Panc1 (cell line): Measurements from ENCODE around the gene LMO4. TPM values are rescaled to one million over a fixed set of nuclear protein-coding genes. Genes with fewer than 3 reads are reported as not detected.

Source experiments
- ATAC-seq: fragments of 200-7000 bp; cut with Tn5 transposase; 2 replicates; pipeline ENCODE4 v1.9.1; 2020; ENCODE audit warnings: mild to moderate bottlenecking, moderate library complexity
- BruUV-seq: library from RNA; stranded (reverse); fragments of 400-500 nt; replicated peaks from 2 replicates; lab custom pipeline; 2021; lab: Mats Ljungman, UMichigan
- CTCF ChIA-PET: fragments of 300-600 bp; sonication (Branson Sonifier 250); formaldehyde crosslinking; loops from one replicate; lab custom pipeline; 2022; ENCODE audit warnings: antibody characterized with exemption; lab: Charles Lee
- POLR2A ChIA-PET: fragments of 300-600 bp; sonication (Branson Sonifier 250); formaldehyde crosslinking; loops from one replicate; lab custom pipeline; 2022; ENCODE audit warnings: antibody characterized with exemption; lab: Charles Lee
- DNase-seq: peaks from one replicate; pipeline ENCODE4 v3.0.0-alpha.2; 2010; ENCODE audit warnings: low read depth, low spot score
- H3K27ac ChIP-seq: 2 replicates; pipeline ENCODE4 v1.5.1; 2011; ENCODE audit warnings: mild to moderate bottlenecking, low read length, inconsistent platforms
- H3K27me3 ChIP-seq: fragments of 200-500 bp; sonication (Bioruptor generic); 2 replicates; pipeline ENCODE4 v1.6.0; 2014; ENCODE audit warnings: low read length, inconsistent platforms; ENCODE audit not compliant: control insufficient read depth, insufficient read depth
- H3K36me3 ChIP-seq: fragments of 200-500 bp; sonication (Bioruptor generic); 2 replicates; pipeline ENCODE4 v1.5.1; 2014; ENCODE audit warnings: inconsistent platforms, mild to moderate bottlenecking, low read length, moderate library complexity; ENCODE audit not compliant: control insufficient read depth, insufficient read depth
- H3K4me1 ChIP-seq: 2 replicates; pipeline ENCODE4 v1.5.1; 2011; ENCODE audit warnings: inconsistent platforms, mild to moderate bottlenecking, low read length, moderate library complexity; ENCODE audit not compliant: control insufficient read depth, insufficient read depth
- H3K4me3 ChIP-seq, 2 experiments: 2 replicates each; pipeline ENCODE4 v1.5.1; 2011 to 2012; ENCODE audit warnings: low read depth in 2 of 2, low read length in 2 of 2, mild to moderate bottlenecking in 2 of 2, inconsistent platforms in 1 of 2, moderate library complexity in 1 of 2
- H3K9me3 ChIP-seq: fragments of 200-500 bp; sonication (Bioruptor generic); 2 replicates; pipeline ENCODE4 v1.5.1; 2014; ENCODE audit warnings: low read depth, mild to moderate bottlenecking, inconsistent platforms, low read length, moderate library complexity; ENCODE audit not compliant: control insufficient read depth, insufficient read depth
- POLR2AphosphoS5 ChIP-seq: IDR thresholded peaks from 2 replicates; pipeline ENCODE4 v1.6.1; 2012; ENCODE audit warnings: mild to moderate bottlenecking, low read depth, low read length, moderate library complexity
- SIN3A ChIP-seq: IDR thresholded peaks from 2 replicates; pipeline ENCODE4 v1.6.1; 2012; ENCODE audit warnings: low read depth, mild to moderate bottlenecking, low read length, moderate library complexity, borderline replicate concordance; ENCODE audit not compliant: insufficient read depth
- TCF7L2 ChIP-seq: IDR thresholded peaks from 2 replicates; pipeline ENCODE4 v1.6.1; 2011; ENCODE audit warnings: mild to moderate bottlenecking, low read depth, low read length, inconsistent platforms
- in situ Hi-C: cut with HindIII; loops from 2 replicates; pipeline ENCODE4 v1.10.0; 2016; ENCODE audit warnings: low sequenced_read_pairs, low pct_unique_long_range_greater_than_20kb
- intact Hi-C: fragments of 100-400 bp; cut with micrococcal nuclease; formaldehyde crosslinking; loops from one replicate; pipeline ENCODE4 v1.10.0; 2022; ENCODE audit not compliant: unreplicated experiment
- total RNA-seq: library from RNA; stranded (reverse); gene quantifications from one replicate; pipeline ENCODE4 v1.2.1, GENCODE V29; 2021; ENCODE audit not compliant: unreplicated experiment
- TF ChIP-seq, protein P1 (sequence below), 2 experiments: IDR thresholded peaks; 2 replicates each; pipeline ENCODE4 v1.6.1; 2011 to 2012; ENCODE audit warnings: low read depth in 2 of 2, control low read depth in 1 of 2, low read length in 1 of 2, mild to moderate bottlenecking in 1 of 2, moderate library complexity in 1 of 2; ENCODE audit not compliant: insufficient read depth in 1 of 2
- TF ChIP-seq, protein P2 (sequence below): fragments of 450-650 bp; IDR thresholded peaks from 2 replicates; pipeline ENCODE4 v1.5.1; 2017; ENCODE audit warnings: mild to moderate bottlenecking

Gene LMO4
- total RNA-seq, 1 experiment from 2014 or later: 38.3 TPM

GRCh38 chr1:87362063-87362833, 33.6 kb downstream of the LMO4 start:
- POLR2A ChIA-PET: no interaction called here

GRCh38 chr1:87362834-87363426, 34.2 kb downstream of the LMO4 start:
- H3K27me3 ChIP-seq: no peaks in the 10 kb centered on the region
- intact Hi-C loops (no loop called here), in situ Hi-C loops (no loop called here)
- ChIA-PET CTCF (interaction anchor here (0.6 kb wide), 2 partner anchors 27 to 1077 kb away, joined by 7 to 10 read pairs; no protein-coding TSS in a partner anchor), POLR2A (no interaction called here)
- no TSS peak for BruUV-seq
- H3K27ac ChIP-seq: no peak overlapping the region
- ATAC-seq: no peak
- no peaks in the 10 kb centered on the region for H3K36me3 ChIP-seq
- H3K9me3 ChIP-seq: no peaks in the 10 kb centered on the region
- H3K4me1 ChIP-seq: no peaks in the 10 kb centered on the region
- DNase-seq: no peak
- H3K4me3 ChIP-seq: no peak overlapping the region
- TF ChIP-seq, protein P1, sequence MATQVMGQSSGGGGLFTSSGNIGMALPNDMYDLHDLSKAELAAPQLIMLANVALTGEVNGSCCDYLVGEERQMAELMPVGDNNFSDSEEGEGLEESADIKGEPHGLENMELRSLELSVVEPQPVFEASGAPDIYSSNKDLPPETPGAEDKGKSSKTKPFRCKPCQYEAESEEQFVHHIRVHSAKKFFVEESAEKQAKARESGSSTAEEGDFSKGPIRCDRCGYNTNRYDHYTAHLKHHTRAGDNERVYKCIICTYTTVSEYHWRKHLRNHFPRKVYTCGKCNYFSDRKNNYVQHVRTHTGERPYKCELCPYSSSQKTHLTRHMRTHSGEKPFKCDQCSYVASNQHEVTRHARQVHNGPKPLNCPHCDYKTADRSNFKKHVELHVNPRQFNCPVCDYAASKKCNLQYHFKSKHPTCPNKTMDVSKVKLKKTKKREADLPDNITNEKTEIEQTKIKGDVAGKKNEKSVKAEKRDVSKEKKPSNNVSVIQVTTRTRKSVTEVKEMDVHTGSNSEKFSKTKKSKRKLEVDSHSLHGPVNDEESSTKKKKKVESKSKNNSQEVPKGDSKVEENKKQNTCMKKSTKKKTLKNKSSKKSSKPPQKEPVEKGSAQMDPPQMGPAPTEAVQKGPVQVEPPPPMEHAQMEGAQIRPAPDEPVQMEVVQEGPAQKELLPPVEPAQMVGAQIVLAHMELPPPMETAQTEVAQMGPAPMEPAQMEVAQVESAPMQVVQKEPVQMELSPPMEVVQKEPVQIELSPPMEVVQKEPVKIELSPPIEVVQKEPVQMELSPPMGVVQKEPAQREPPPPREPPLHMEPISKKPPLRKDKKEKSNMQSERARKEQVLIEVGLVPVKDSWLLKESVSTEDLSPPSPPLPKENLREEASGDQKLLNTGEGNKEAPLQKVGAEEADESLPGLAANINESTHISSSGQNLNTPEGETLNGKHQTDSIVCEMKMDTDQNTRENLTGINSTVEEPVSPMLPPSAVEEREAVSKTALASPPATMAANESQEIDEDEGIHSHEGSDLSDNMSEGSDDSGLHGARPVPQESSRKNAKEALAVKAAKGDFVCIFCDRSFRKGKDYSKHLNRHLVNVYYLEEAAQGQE (IDR thresholded peaks at IDR 0.05; ENCODE audit: insufficient read depth in 1 of 2, low read depth in 2 of 2, low read length in 1 of 2): no peak
- TF ChIP-seq, protein P2, sequence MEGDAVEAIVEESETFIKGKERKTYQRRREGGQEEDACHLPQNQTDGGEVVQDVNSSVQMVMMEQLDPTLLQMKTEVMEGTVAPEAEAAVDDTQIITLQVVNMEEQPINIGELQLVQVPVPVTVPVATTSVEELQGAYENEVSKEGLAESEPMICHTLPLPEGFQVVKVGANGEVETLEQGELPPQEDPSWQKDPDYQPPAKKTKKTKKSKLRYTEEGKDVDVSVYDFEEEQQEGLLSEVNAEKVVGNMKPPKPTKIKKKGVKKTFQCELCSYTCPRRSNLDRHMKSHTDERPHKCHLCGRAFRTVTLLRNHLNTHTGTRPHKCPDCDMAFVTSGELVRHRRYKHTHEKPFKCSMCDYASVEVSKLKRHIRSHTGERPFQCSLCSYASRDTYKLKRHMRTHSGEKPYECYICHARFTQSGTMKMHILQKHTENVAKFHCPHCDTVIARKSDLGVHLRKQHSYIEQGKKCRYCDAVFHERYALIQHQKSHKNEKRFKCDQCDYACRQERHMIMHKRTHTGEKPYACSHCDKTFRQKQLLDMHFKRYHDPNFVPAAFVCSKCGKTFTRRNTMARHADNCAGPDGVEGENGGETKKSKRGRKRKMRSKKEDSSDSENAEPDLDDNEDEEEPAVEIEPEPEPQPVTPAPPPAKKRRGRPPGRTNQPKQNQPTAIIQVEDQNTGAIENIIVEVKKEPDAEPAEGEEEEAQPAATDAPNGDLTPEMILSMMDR: no peak
- no peak for TF ChIP-seq POLR2AphosphoS5
- no peak for TF ChIP-seq TCF7L2

More at GRCh38 chr1:87362063-87362833, 33.6 kb downstream of the LMO4 start:
- DNase-seq (no peak), ATAC-seq (no peak)
- CTCF ChIA-PET: interaction anchor here (0.6 kb wide), 2 partner anchors 27 to 1077 kb away, joined by 7 to 10 read pairs; no protein-coding TSS in a partner anchor
- no peak for TF ChIP-seq SIN3A
- no peak for TF ChIP-seq POLR2AphosphoS5
- TF ChIP-seq, protein P1 (IDR thresholded peaks at IDR 0.05; ENCODE audit: insufficient read depth in 1 of 2, low read depth in 2 of 2, low read length in 1 of 2): no peak
- no peak for TF ChIP-seq TCF7L2
- TF ChIP-seq, protein P2: no peak
- BruUV-seq: no TSS peak
- no peaks in the 10 kb centered on the region for H3K36me3 ChIP-seq
- intact Hi-C loops (no loop called here), in situ Hi-C loops (no loop called here)
- H3K4me1 ChIP-seq: no peaks in the 10 kb centered on the region
- H3K27ac ChIP-seq: no peak overlapping the region
- H3K9me3 ChIP-seq: no peaks in the 10 kb centered on the region
- no peak overlapping the region for H3K4me3 ChIP-seq
- H3K27me3 ChIP-seq: no peaks in the 10 kb centered on the region
